Measurements from ENCODE around the gene KRTAP12-1. TPM values are rescaled to one million over a fixed set of nuclear protein-coding genes. Genes with fewer than 3 reads are reported as not detected.

Gene KRTAP12-1
- total and polyA plus RNA-seq, 2 donors (not counting 3 experiments of a cell fraction or from before 2014, with no cell fraction given): not detected

DNA sequence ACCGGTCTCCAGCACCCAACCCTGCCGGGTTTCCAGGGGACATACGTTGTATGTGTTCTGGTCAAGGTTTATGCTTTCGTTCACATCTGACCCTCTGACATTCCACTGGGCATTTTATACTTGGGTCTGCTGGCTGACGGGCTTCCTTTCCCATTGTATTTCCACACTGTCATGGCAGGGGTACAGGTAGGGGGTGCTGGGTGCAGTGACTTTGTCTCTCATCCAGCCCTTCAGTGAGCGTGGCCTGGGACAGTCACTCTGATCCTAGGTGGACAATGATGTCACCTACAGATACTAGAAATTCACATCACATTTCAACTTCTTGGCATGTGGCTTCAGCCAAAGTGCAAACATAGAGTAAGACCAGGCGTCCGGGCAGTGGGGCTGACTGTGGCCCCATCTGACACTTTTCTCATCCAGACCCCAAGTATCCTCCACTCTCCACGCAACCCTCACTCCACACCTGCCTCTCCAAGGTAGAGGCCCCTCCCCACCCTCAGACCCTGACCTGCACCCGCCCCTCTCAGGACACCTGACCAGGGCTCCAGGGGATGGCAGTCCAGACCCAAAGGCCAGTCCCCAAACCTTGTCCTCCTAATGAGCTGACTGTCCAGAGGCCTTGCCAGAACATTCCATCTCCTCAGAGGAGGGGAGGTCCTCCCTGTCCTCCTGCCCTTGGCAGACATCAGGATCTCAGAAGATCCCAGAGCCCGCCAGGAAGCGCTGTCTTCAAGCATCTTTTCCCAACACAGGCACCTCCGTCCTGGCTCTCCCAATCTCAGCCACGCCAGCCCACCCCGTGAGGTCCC is 45.5 kb downstream of the KRTAP12-1 start:
- Histone ChIP-seq H3K9me3 (replicated peaks; ENCODE audit: control insufficient read depth, insufficient read depth, low read length) (no peaks in the 10 kb centered on the region), H3K9ac (replicated peaks; ENCODE audit: extremely low read depth, insufficient read depth, low read length) (no peak overlapping the region), H3K79me2 (ENCODE audit: control insufficient read depth, insufficient read depth, low read length) (no peaks in the 10 kb centered on the region), H3K4me2 (ENCODE audit: insufficient read depth, low read length) (no peak overlapping the region), H3K27ac (ENCODE audit: insufficient read depth, low read depth, low read length) (no peak overlapping the region), H3K27me3 (ENCODE audit: control insufficient read depth in 2 of 2, insufficient read depth in 2 of 2, low read length in 2 of 2) (no peaks in the 10 kb centered on the region), H4K20me1 (replicated peaks; ENCODE audit: control insufficient read depth, extremely low read depth, insufficient read depth, low read length) (no peaks in the 10 kb centered on the region), H3K4me1 (ENCODE audit: control insufficient read depth, extremely low read depth, insufficient read depth, low read length) (no peaks in the 10 kb centered on the region), H3K4me3 (replicated peaks in 1 of 3; ENCODE audit: insufficient read depth in 1 of 3, low read depth in 1 of 3, low read length in 3 of 3) (no peak overlapping the region), H2AFZ (ENCODE audit: low read depth, low read length) (no peak overlapping the region), H3K36me3 (ENCODE audit: control insufficient read depth in 2 of 2, extremely low read depth in 1 of 2, insufficient read depth in 2 of 2, low read length in 2 of 2) (no peaks in the 10 kb centered on the region), H3K9me1 (replicated peaks; ENCODE audit: control insufficient read depth, extremely low read depth, insufficient read depth, low read length) (no peaks in the 10 kb centered on the region)
- CTCF ChIA-PET: no interaction called here
- DNase-seq (ENCODE audit: low read depth, low spot score) (no peak), FAIRE-seq (no peak)
- intact Hi-C loops (cut with micrococcal nuclease) (no loop called here), dilution Hi-C loops (cut with MboI; ENCODE audit: extremely low pct_ligation_motif_present, low sequenced_read_pairs) (no loop called here)
- BruUV-seq (replicated peaks): no TSS peak
- no peak for TF ChIP-seq POLR2A (IDR thresholded peaks at IDR 0.05; ENCODE audit: low read depth, low read length)
- POLR2A ChIA-PET: no interaction called here

GRCh38 chr21:44632067-44632466 is 49.9 kb downstream of the KRTAP12-1 start:
- no peaks in the 10 kb centered on the region for H4K20me1 ChIP-seq (replicated peaks; ENCODE audit: control insufficient read depth, extremely low read depth, insufficient read depth, low read length)
- intact Hi-C loops (cut with micrococcal nuclease) (no loop called here), dilution Hi-C loops (cut with MboI; ENCODE audit: extremely low pct_ligation_motif_present, low sequenced_read_pairs) (no loop called here)
- H3K9me3 ChIP-seq (replicated peaks; ENCODE audit: control insufficient read depth, insufficient read depth, low read length): no peaks in the 10 kb centered on the region
- DNase-seq (ENCODE audit: low read depth, low spot score): no peak
- no peak overlapping the region for H2AFZ ChIP-seq (ENCODE audit: low read depth, low read length)
- H3K9ac ChIP-seq (replicated peaks; ENCODE audit: extremely low read depth, insufficient read depth, low read length): no peak overlapping the region
- no peaks in the 10 kb centered on the region for H3K9me1 ChIP-seq (replicated peaks; ENCODE audit: control insufficient read depth, extremely low read depth, insufficient read depth, low read length)
- no peaks in the 10 kb centered on the region for H3K79me2 ChIP-seq (ENCODE audit: control insufficient read depth, insufficient read depth, low read length)
- no peak overlapping the region for H3K27ac ChIP-seq (ENCODE audit: insufficient read depth, low read depth, low read length)
- FAIRE-seq: no peak
- no peak overlapping the region for H3K4me3 ChIP-seq (replicated peaks in 1 of 3; ENCODE audit: insufficient read depth in 1 of 3, low read depth in 1 of 3, low read length in 3 of 3)
- H3K36me3 ChIP-seq (ENCODE audit: control insufficient read depth in 2 of 2, extremely low read depth in 1 of 2, insufficient read depth in 2 of 2, low read length in 2 of 2): no peaks in the 10 kb centered on the region
- H3K27me3 ChIP-seq (ENCODE audit: control insufficient read depth in 2 of 2, insufficient read depth in 2 of 2, low read length in 2 of 2): no peaks in the 10 kb centered on the region
- CTCF ChIA-PET: no interaction called here
- no peak overlapping the region for H3K4me2 ChIP-seq (ENCODE audit: insufficient read depth, low read length)
- TF ChIP-seq POLR2AphosphoS5 (IDR thresholded peaks at IDR 0.05; ENCODE audit: insufficient read depth, low read depth, low read length) (no peak), POLR2A (IDR thresholded peaks at IDR 0.05; ENCODE audit: low read depth, low read length) (no peak), GATA2 (IDR thresholded peaks at IDR 0.05; ENCODE audit: insufficient read depth, insufficient read length, low read depth, low read length) (no peak)
- H3K4me1 ChIP-seq (ENCODE audit: control insufficient read depth, extremely low read depth, insufficient read depth, low read length): no peaks in the 10 kb centered on the region
- POLR2A ChIA-PET: no interaction called here
- no TSS peak for BruUV-seq (replicated peaks)

Small RNA genes within 50 kb of the gene (small RNA-seq; reads per million reads assigned to genes)
- gene KRTAP12-6P (ENCODE audit: insufficient read depth, insufficient read length, low read depth, low replicate concordance): not detected

Other genes starting within 250 kb of the KRTAP12-1 start
- 4.2 and 4.8 TPM in 2 replicates for gene LRRC3, start 226.7 kb downstream of the KRTAP12-1 start, total RNA-seq
- gene LRRC3, start 226.7 kb downstream of the KRTAP12-1 start, polyA plus RNA-seq: 4.9 and 5.1 TPM in 2 replicates
- gene KRTAP10-1, start 142.0 kb downstream of the KRTAP12-1 start, total RNA-seq: not detected in 2 replicates
- gene KRTAP10-1, start 142.0 kb downstream of the KRTAP12-1 start, polyA plus RNA-seq: not detected in 2 replicates
- not detected in 2 replicates for gene KRTAP10-2, start 130.7 kb downstream of the KRTAP12-1 start, total RNA-seq
- gene KRTAP10-2, start 130.7 kb downstream of the KRTAP12-1 start, polyA plus RNA-seq: not detected in 2 replicates
- not detected in 2 replicates for gene KRTAP10-3, start 123.4 kb downstream of the KRTAP12-1 start, total RNA-seq
- gene KRTAP10-3, start 123.4 kb downstream of the KRTAP12-1 start, polyA plus RNA-seq: not detected in 2 replicates
- not detected in 2 replicates for gene KRTAP10-4, start 108.4 kb downstream of the KRTAP12-1 start, total RNA-seq
- gene KRTAP10-4, start 108.4 kb downstream of the KRTAP12-1 start, polyA plus RNA-seq: not detected in 2 replicates
- not detected in 2 replicates for gene KRTAP10-5, start 101.6 kb downstream of the KRTAP12-1 start, total RNA-seq
- gene KRTAP10-5, start 101.6 kb downstream of the KRTAP12-1 start, polyA plus RNA-seq: not detected in 2 replicates
- gene KRTAP10-6, start 89.7 kb downstream of the KRTAP12-1 start, total RNA-seq: not detected in 2 replicates
- gene KRTAP10-6, start 89.7 kb downstream of the KRTAP12-1 start, polyA plus RNA-seq: not detected in 2 replicates
- gene KRTAP10-7, start 81.6 kb downstream of the KRTAP12-1 start, total RNA-seq: not detected in 2 replicates
- gene KRTAP10-7, start 81.6 kb downstream of the KRTAP12-1 start, polyA plus RNA-seq: not detected in 2 replicates
- not detected in 2 replicates for gene KRTAP10-8, start 70.1 kb downstream of the KRTAP12-1 start, total RNA-seq
- gene KRTAP10-8, start 70.1 kb downstream of the KRTAP12-1 start, polyA plus RNA-seq: not detected in 2 replicates
- not detected in 2 replicates for gene KRTAP10-9, start 55.1 kb downstream of the KRTAP12-1 start, total RNA-seq
- gene KRTAP10-9, start 55.1 kb downstream of the KRTAP12-1 start, polyA plus RNA-seq: not detected in 2 replicates
- gene KRTAP10-10, start 44.8 kb downstream of the KRTAP12-1 start, total RNA-seq: not detected in 2 replicates
- not detected in 2 replicates for gene KRTAP10-10, start 44.8 kb downstream of the KRTAP12-1 start, polyA plus RNA-seq
- not detected in 2 replicates for gene KRTAP10-11, start 35.7 kb downstream of the KRTAP12-1 start, total RNA-seq
- gene KRTAP10-11, start 35.7 kb downstream of the KRTAP12-1 start, polyA plus RNA-seq: not detected in 2 replicates
- gene KRTAP12-4, start 27.5 kb downstream of the KRTAP12-1 start, total RNA-seq: not detected in 2 replicates
- not detected in 2 replicates for gene KRTAP12-4, start 27.5 kb downstream of the KRTAP12-1 start, polyA plus RNA-seq
- gene KRTAP12-3, start 24.2 kb downstream of the KRTAP12-1 start, total RNA-seq: not detected in 2 replicates
- gene KRTAP12-3, start 24.2 kb downstream of the KRTAP12-1 start, polyA plus RNA-seq: not detected in 2 replicates
- gene KRTAP12-2, start 15.2 kb downstream of the KRTAP12-1 start, total RNA-seq: not detected in 2 replicates
- not detected in 2 replicates for gene KRTAP12-2, start 15.2 kb downstream of the KRTAP12-1 start, polyA plus RNA-seq
- not detected in 2 replicates for gene KRTAP10-12, start 15.0 kb upstream of the KRTAP12-1 start, total RNA-seq
- not detected in 2 replicates for gene KRTAP10-12, start 15.0 kb upstream of the KRTAP12-1 start, polyA plus RNA-seq
- gene TSPEAR, start 29.4 kb upstream of the KRTAP12-1 start, total RNA-seq: not detected in 2 replicates
- 0.01 TPM in 1 of 2 replicates, not detected in the other for gene TSPEAR, start 29.4 kb upstream of the KRTAP12-1 start, polyA plus RNA-seq
- 114 and 117 TPM in 2 replicates for gene UBE2G2, start 119.7 kb upstream of the KRTAP12-1 start, total RNA-seq
- 86.4 and 95.0 TPM in 2 replicates for gene UBE2G2, start 119.7 kb upstream of the KRTAP12-1 start, polyA plus RNA-seq
- gene SUMO3, start 135.9 kb upstream of the KRTAP12-1 start, total RNA-seq: 99.7 and 102 TPM in 2 replicates
- 109 and 123 TPM in 2 replicates for gene SUMO3, start 135.9 kb upstream of the KRTAP12-1 start, polyA plus RNA-seq
- 406 and 415 TPM in 2 replicates for gene PTTG1IP, start 191.5 kb upstream of the KRTAP12-1 start, total RNA-seq
- 313 and 342 TPM in 2 replicates for gene PTTG1IP, start 191.5 kb upstream of the KRTAP12-1 start, polyA plus RNA-seq
- gene ITGB2, start 238.7 kb upstream of the KRTAP12-1 start, total RNA-seq: 0.65 and 0.91 TPM in 2 replicates
- gene ITGB2, start 238.7 kb upstream of the KRTAP12-1 start, polyA plus RNA-seq: 0.39 and 0.59 TPM in 2 replicates